ENCODE measurements around the gene AKR1A1. TPM values are rescaled to one million over a fixed set of nuclear protein-coding genes. Genes with fewer than 3 reads are reported as not detected.
A peak's percentile ranks its signal among the peaks of the same experiment; 100 is the strongest.

Gene AKR1A1
- total and polyA plus RNA-seq, 12 donors = 38.0 to 91.8 (median 46.6) TPM

DNA sequence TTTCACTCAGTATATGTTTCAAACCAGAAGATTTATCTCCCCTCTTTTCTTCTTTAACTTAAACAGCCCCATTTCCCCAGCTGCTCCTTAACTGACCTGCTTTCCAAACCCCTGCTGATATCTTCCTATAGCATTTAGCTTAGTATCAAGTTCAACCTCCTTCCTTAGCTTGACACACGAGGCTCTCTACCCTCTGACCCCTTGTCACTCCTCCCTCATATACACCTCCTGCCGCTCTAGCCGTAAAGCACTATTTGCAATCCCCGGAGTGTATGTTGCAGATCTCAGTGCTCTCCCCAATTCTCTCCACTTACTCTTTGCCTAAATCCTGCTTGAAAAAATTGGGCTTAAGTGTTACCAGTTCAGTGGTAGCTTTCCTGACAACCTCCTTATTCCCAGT, 13.7 kb upstream of the AKR1A1 start:
- no peaks in the 10 kb centered on the region for H3K27me3 ChIP-seq
- WGBS, 2 donors = 60 to 66% methylated on average over 4 of the region's 4 CpGs
- no peak for DNase-seq
- TF ChIP-seq, protein P1, sequence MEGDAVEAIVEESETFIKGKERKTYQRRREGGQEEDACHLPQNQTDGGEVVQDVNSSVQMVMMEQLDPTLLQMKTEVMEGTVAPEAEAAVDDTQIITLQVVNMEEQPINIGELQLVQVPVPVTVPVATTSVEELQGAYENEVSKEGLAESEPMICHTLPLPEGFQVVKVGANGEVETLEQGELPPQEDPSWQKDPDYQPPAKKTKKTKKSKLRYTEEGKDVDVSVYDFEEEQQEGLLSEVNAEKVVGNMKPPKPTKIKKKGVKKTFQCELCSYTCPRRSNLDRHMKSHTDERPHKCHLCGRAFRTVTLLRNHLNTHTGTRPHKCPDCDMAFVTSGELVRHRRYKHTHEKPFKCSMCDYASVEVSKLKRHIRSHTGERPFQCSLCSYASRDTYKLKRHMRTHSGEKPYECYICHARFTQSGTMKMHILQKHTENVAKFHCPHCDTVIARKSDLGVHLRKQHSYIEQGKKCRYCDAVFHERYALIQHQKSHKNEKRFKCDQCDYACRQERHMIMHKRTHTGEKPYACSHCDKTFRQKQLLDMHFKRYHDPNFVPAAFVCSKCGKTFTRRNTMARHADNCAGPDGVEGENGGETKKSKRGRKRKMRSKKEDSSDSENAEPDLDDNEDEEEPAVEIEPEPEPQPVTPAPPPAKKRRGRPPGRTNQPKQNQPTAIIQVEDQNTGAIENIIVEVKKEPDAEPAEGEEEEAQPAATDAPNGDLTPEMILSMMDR (IDR thresholded peaks at IDR 0.05) = no peak
- no peak for ATAC-seq
- no peak overlapping the region for H3K4me3 ChIP-seq
- H3K27ac ChIP-seq = no peak overlapping the region
- no peaks in the 10 kb centered on the region for H3K36me3 ChIP-seq
- intact Hi-C loops (cut with DNase I) = no loop called here
- H3K4me1 ChIP-seq = peaks cover 0 to 8% (median 0%) of the 10 kb centered on the region in 9 donors
- no peaks in the 10 kb centered on the region for H3K9me3 ChIP-seq

GRCh38 chr1:45541193-45541592, 9.4 kb upstream of the AKR1A1 start:
- H3K27ac ChIP-seq = peak overlapping the region in 1 of 10 donors; percentile 78
- no peaks in the 10 kb centered on the region for H3K27me3 ChIP-seq

DNA sequence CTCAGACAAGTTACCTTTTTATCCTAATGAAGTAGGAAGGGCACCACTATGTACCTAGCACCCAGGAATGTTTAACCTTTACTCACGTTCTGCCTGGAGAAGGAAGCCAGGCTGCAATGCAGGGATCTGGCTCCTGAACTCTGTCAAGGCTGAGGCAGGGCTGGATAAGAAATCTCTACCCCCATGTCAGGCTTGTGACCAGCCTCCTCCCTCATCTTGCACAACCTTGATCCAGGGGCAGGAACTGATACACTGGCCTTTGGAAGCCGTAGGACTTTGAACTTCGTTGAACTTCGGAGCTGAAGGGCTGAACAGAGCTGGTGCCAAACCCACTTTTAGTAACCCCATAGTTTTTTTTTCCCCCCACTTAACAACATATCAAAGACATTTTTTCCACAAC, 8.0 kb upstream of the AKR1A1 start:
- peaks cover 0 to 44% (median 6%) of the 10 kb centered on the region in 9 donors for H3K4me1 ChIP-seq
- ATAC-seq (peak in 1 of 8 donors; percentile 57), DNase-seq (no peak)
- no peaks in the 10 kb centered on the region for H3K27me3 ChIP-seq
- no peaks in the 10 kb centered on the region for H3K36me3 ChIP-seq
- H3K27ac ChIP-seq = peak overlapping the region in 1 of 10 donors; percentile 78
- WGBS, 2 donors = 68 to 78% methylated on average over 4 of the region's 4 CpGs
- no peak overlapping the region for H3K4me3 ChIP-seq
- intact Hi-C loops (cut with DNase I) = no loop called here
- H3K9me3 ChIP-seq = no peaks in the 10 kb centered on the region
- TF ChIP-seq, protein P1 (IDR thresholded peaks at IDR 0.05) = no peak

More at GRCh38 chr1:45541193-45541592, 9.4 kb upstream of the AKR1A1 start:
- intact Hi-C loops (cut with DNase I) = no loop called here
- H3K36me3 ChIP-seq = no peaks in the 10 kb centered on the region
- TF ChIP-seq, protein P1 (IDR thresholded peaks at IDR 0.05) = no peak
- 92 to 100% methylated on average over 1 of the region's 1 CpG for WGBS, 2 donors
- DNase-seq = no peak
- no peak for ATAC-seq
- H3K4me3 ChIP-seq = no peak overlapping the region
- H3K4me1 ChIP-seq = peaks cover 0 to 44% (median 6%) of the 10 kb centered on the region in 9 donors
- H3K9me3 ChIP-seq = no peaks in the 10 kb centered on the region

GRCh38 chr1:45543581-45544417, 6.8 kb upstream of the AKR1A1 start:
- ATAC-seq (peak; percentile 69 to 93 (median 87)), DNase-seq (peak; percentile 35 to 70)
- Histone ChIP-seq H3K4me1 (peaks cover 0 to 44% (median 6%) of the 10 kb centered on the region in 9 donors), H3K9me3 (no peaks in the 10 kb centered on the region), H3K4me3 (peak overlapping the region in 1 of 10 donors; percentile 14), H3K27me3 (no peaks in the 10 kb centered on the region), H3K36me3 (no peaks in the 10 kb centered on the region), H3K27ac (peak overlapping the region in 6 of 10 donors; percentile 10 to 78 (median 46))
- WGBS, 2 donors = 33 to 45% methylated on average over 8 of the region's 8 CpGs
- intact Hi-C loops (cut with DNase I) = no loop called here
- TF ChIP-seq, protein P1 (IDR thresholded peaks at IDR 0.05) = no peak

Measured in heart right ventricle (tissue), 16 donors.